Measurements from ENCODE around the gene FAM43B.

- peak; percentile 84 for TF ChIP-seq CTCF (IDR thresholded peaks at IDR 0.05; ENCODE audit: low read length)
- TF ChIP-seq EZH2 (IDR thresholded peaks at IDR 0.05; ENCODE audit: borderline replicate concordance, low read length), result no peak
Observed at GRCh38 chr1:20574686-20575540, 22.5 kb downstream of the FAM43B start.
